Measurements from ENCODE around the gene SH3TC2. TPM values are rescaled to one million over a fixed set of nuclear protein-coding genes. Genes with fewer than 3 reads are reported as not detected.

SH3TC2 gene
- polyA plus RNA-seq, 1 of the 3 experiments (the other 2 are of a cell fraction) = 1.1 TPM

DNA sequence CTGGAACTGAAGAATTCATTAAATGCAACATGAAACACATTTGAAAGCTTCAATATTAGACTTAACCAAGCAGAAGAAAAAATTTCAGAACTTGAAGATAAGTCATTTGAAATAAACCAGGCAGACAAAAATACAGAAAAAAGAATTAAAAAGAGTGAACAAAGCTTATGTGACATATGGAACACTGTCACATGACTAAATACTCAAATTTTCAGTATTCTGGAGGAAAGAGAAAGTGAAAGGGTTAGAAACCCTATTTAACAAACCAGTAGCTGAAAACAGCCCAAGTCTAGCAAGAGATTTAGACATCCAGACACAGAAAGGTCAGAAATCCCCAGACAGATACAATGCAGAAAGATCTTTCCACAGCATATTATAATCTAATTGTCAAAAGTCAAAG lies 37.1 kb upstream of the SH3TC2 start:
- Histone ChIP-seq H3K79me2 (ENCODE audit: insufficient read depth) (no peaks in the 10 kb centered on the region), H3K27ac (ENCODE audit: low read depth in 2 of 2, low read length in 1 of 2) (no peak overlapping the region), H3K36me3 (replicated peaks in 1 of 2; ENCODE audit: control insufficient read depth in 1 of 2, insufficient read depth in 2 of 2, low read length in 1 of 2) (no peaks in the 10 kb centered on the region), H3K4me3 (ENCODE audit: low read depth in 2 of 2, low read length in 1 of 2) (no peak overlapping the region), H3K27me3 (ENCODE audit: insufficient read depth) (no peaks in the 10 kb centered on the region), H3K4me1 (ENCODE audit: control insufficient read depth in 1 of 2, insufficient read depth in 2 of 2, low read depth in 1 of 2, low read length in 1 of 2) (no peaks in the 10 kb centered on the region), H3K9ac (no peak overlapping the region), H4K20me1 (ENCODE audit: insufficient read depth) (no peaks in the 10 kb centered on the region), H3K9me3 (peaks cover 18% of the 10 kb centered on the region), H2AFZ (ENCODE audit: low read depth) (no peak overlapping the region), H3K9me2 (no peaks in the 10 kb centered on the region), H3K4me2 (no peak overlapping the region), H3F3A (replicated peaks; ENCODE audit: insufficient read depth) (no peaks in the 10 kb centered on the region)
- POLR2A ChIA-PET = no interaction called here
- TF ChIP-seq CHD2 (IDR thresholded peaks at IDR 0.05; ENCODE audit: low read length, partially characterized antibody) (no peak), NRF1 (IDR thresholded peaks at IDR 0.05; ENCODE audit: low read depth, low read length) (no peak), GABPA (IDR thresholded peaks at IDR 0.05; ENCODE audit: low read depth) (no peak), RCOR1 (IDR thresholded peaks at IDR 0.05; ENCODE audit: low read length) (no peak), EP300 (IDR thresholded peaks at IDR 0.05; ENCODE audit: borderline replicate concordance in 1 of 2, low read depth in 1 of 2, low read length in 1 of 2) (no peak), YY1 (IDR thresholded peaks at IDR 0.05; ENCODE audit: low read depth) (no peak), TEAD4 (IDR thresholded peaks at IDR 0.05; ENCODE audit: borderline replicate concordance, insufficient read depth) (no peak), GATA2 (CRISPR knock-in tag; IDR thresholded peaks at IDR 0.05) (no peak), MXI1 (IDR thresholded peaks at IDR 0.05; ENCODE audit: low read depth, low read length) (no peak), RFX5 (IDR thresholded peaks at IDR 0.05; ENCODE audit: low read length) (no peak), EZH2phosphoT487 (IDR thresholded peaks at IDR 0.05; ENCODE audit: borderline replicate concordance, low read depth) (no peak), JUND (IDR thresholded peaks at IDR 0.05) (no peak), NFIC (IDR thresholded peaks at IDR 0.05; ENCODE audit: borderline replicate concordance) (no peak)
- TF ChIP-seq, protein P1, sequence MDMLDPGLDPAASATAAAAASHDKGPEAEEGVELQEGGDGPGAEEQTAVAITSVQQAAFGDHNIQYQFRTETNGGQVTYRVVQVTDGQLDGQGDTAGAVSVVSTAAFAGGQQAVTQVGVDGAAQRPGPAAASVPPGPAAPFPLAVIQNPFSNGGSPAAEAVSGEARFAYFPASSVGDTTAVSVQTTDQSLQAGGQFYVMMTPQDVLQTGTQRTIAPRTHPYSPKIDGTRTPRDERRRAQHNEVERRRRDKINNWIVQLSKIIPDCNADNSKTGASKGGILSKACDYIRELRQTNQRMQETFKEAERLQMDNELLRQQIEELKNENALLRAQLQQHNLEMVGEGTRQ (IDR thresholded peaks at IDR 0.05; ENCODE audit: borderline replicate concordance, low read depth, low read length) = no peak
- TF ChIP-seq, protein P2, sequence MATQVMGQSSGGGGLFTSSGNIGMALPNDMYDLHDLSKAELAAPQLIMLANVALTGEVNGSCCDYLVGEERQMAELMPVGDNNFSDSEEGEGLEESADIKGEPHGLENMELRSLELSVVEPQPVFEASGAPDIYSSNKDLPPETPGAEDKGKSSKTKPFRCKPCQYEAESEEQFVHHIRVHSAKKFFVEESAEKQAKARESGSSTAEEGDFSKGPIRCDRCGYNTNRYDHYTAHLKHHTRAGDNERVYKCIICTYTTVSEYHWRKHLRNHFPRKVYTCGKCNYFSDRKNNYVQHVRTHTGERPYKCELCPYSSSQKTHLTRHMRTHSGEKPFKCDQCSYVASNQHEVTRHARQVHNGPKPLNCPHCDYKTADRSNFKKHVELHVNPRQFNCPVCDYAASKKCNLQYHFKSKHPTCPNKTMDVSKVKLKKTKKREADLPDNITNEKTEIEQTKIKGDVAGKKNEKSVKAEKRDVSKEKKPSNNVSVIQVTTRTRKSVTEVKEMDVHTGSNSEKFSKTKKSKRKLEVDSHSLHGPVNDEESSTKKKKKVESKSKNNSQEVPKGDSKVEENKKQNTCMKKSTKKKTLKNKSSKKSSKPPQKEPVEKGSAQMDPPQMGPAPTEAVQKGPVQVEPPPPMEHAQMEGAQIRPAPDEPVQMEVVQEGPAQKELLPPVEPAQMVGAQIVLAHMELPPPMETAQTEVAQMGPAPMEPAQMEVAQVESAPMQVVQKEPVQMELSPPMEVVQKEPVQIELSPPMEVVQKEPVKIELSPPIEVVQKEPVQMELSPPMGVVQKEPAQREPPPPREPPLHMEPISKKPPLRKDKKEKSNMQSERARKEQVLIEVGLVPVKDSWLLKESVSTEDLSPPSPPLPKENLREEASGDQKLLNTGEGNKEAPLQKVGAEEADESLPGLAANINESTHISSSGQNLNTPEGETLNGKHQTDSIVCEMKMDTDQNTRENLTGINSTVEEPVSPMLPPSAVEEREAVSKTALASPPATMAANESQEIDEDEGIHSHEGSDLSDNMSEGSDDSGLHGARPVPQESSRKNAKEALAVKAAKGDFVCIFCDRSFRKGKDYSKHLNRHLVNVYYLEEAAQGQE (IDR thresholded peaks at IDR 0.05; ENCODE audit: low read depth, low read length) = no peak
- TF ChIP-seq, protein P3, sequence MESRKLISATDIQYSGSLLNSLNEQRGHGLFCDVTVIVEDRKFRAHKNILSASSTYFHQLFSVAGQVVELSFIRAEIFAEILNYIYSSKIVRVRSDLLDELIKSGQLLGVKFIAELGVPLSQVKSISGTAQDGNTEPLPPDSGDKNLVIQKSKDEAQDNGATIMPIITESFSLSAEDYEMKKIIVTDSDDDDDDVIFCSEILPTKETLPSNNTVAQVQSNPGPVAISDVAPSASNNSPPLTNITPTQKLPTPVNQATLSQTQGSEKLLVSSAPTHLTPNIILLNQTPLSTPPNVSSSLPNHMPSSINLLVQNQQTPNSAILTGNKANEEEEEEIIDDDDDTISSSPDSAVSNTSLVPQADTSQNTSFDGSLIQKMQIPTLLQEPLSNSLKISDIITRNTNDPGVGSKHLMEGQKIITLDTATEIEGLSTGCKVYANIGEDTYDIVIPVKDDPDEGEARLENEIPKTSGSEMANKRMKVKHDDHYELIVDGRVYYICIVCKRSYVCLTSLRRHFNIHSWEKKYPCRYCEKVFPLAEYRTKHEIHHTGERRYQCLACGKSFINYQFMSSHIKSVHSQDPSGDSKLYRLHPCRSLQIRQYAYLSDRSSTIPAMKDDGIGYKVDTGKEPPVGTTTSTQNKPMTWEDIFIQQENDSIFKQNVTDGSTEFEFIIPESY (IDR thresholded peaks at IDR 0.05; ENCODE audit: borderline replicate concordance, low read depth) = no peak
- TF ChIP-seq, protein P4, sequence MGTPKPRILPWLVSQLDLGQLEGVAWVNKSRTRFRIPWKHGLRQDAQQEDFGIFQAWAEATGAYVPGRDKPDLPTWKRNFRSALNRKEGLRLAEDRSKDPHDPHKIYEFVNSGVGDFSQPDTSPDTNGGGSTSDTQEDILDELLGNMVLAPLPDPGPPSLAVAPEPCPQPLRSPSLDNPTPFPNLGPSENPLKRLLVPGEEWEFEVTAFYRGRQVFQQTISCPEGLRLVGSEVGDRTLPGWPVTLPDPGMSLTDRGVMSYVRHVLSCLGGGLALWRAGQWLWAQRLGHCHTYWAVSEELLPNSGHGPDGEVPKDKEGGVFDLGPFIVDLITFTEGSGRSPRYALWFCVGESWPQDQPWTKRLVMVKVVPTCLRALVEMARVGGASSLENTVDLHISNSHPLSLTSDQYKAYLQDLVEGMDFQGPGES (IDR thresholded peaks at IDR 0.05; ENCODE audit: low read depth, low read length) = no peak
- TF ChIP-seq, protein P5, sequence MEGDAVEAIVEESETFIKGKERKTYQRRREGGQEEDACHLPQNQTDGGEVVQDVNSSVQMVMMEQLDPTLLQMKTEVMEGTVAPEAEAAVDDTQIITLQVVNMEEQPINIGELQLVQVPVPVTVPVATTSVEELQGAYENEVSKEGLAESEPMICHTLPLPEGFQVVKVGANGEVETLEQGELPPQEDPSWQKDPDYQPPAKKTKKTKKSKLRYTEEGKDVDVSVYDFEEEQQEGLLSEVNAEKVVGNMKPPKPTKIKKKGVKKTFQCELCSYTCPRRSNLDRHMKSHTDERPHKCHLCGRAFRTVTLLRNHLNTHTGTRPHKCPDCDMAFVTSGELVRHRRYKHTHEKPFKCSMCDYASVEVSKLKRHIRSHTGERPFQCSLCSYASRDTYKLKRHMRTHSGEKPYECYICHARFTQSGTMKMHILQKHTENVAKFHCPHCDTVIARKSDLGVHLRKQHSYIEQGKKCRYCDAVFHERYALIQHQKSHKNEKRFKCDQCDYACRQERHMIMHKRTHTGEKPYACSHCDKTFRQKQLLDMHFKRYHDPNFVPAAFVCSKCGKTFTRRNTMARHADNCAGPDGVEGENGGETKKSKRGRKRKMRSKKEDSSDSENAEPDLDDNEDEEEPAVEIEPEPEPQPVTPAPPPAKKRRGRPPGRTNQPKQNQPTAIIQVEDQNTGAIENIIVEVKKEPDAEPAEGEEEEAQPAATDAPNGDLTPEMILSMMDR (IDR thresholded peaks at IDR 0.05) = no peak
- TF ChIP-seq, protein P6, sequence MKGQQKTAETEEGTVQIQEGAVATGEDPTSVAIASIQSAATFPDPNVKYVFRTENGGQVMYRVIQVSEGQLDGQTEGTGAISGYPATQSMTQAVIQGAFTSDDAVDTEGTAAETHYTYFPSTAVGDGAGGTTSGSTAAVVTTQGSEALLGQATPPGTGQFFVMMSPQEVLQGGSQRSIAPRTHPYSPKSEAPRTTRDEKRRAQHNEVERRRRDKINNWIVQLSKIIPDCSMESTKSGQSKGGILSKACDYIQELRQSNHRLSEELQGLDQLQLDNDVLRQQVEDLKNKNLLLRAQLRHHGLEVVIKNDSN (IDR thresholded peaks at IDR 0.05; ENCODE audit: borderline replicate concordance, low read depth) = no peak
- DNase-seq = no peak
- CTCF ChIA-PET = interaction anchor here (0.8 to 1.7 kb wide), 3 partner anchors 64 to 369 kb away, joined by 3 to 5 read pairs (median 5); no protein-coding TSS in a partner anchor

Measured in SK-N-SH (cell line).